Fibroblast of lung (primary cell): ENCODE measurements around the gene SGCD. TPM values are rescaled to one million over a fixed set of nuclear protein-coding genes. Genes with fewer than 3 reads are reported as not detected.

Source experiments
- DNase-seq, 2 donors: peaks; one replicate each; pipeline versions ENCODE4 v3.0.0 to v3.0.0-alpha.2; 2010; ENCODE audit warnings: low read depth in 2 of 2
- H2AFZ ChIP-seq: 2 replicates; pipeline ENCODE4 v1.5.1; 2012; ENCODE audit warnings: low read length, control low read depth, inconsistent platforms
- H3K27ac ChIP-seq: 2 replicates; pipeline ENCODE4 v1.5.1; 2011; ENCODE audit warnings: low read length, control low read depth; ENCODE audit not compliant: insufficient read depth
- H3K27me3 ChIP-seq: 2 replicates; pipeline ENCODE4 v1.5.1; 2011; ENCODE audit warnings: mild to moderate bottlenecking, low read length; ENCODE audit not compliant: control insufficient read depth, insufficient read depth
- H3K36me3 ChIP-seq: 2 replicates; pipeline ENCODE4 v1.5.1; 2011; ENCODE audit warnings: low read length; ENCODE audit not compliant: control insufficient read depth, insufficient read depth
- H3K4me1 ChIP-seq: 2 replicates; pipeline ENCODE4 v1.5.1; 2011; ENCODE audit warnings: low read length; ENCODE audit not compliant: control insufficient read depth, insufficient read depth; ENCODE audit errors: extremely low read depth
- H3K4me2 ChIP-seq: 2 replicates; pipeline ENCODE4 v1.5.1; 2011; ENCODE audit warnings: low read length, control low read depth; ENCODE audit not compliant: insufficient read depth; ENCODE audit errors: extremely low read depth
- H3K4me3 ChIP-seq, 4 experiments: fragments of 200-600 bp in 1 of 4; sonication (generic) in 1 of 4; replicated peaks in 1 of 4; 2 replicates each; pipeline ENCODE4 v1.5.1; 2011 to 2016; ENCODE audit warnings: low read length in 4 of 4, low read depth in 3 of 4, mild to moderate bottlenecking in 3 of 4, control low read depth in 2 of 4, inconsistent platforms in 1 of 4, mixed read lengths in 1 of 4; ENCODE audit not compliant: insufficient read depth in 1 of 4; ENCODE audit errors: control extremely low read depth in 1 of 4
- H3K79me2 ChIP-seq: 2 replicates; pipeline ENCODE4 v1.5.1; 2012; ENCODE audit warnings: mild to moderate bottlenecking, low read length, inconsistent platforms; ENCODE audit not compliant: control insufficient read depth, insufficient read depth
- H3K9ac ChIP-seq: 2 replicates; pipeline ENCODE4 v1.5.1; 2011; ENCODE audit warnings: mild to moderate bottlenecking, low read length, control low read depth; ENCODE audit not compliant: insufficient read depth
- H3K9me3 ChIP-seq: 2 replicates; pipeline ENCODE4 v1.5.1; 2012; ENCODE audit warnings: low read depth, low read length; ENCODE audit not compliant: control insufficient read depth, insufficient read depth
- H4K20me1 ChIP-seq: 2 replicates; pipeline ENCODE4 v1.5.1; 2011; ENCODE audit warnings: low read length; ENCODE audit not compliant: control insufficient read depth, insufficient read depth; ENCODE audit errors: extremely low read depth
- EZH2 ChIP-seq: IDR thresholded peaks from 2 replicates; pipeline ENCODE4 v1.5.1; 2012; ENCODE audit warnings: low read length, control low read depth, mild to moderate bottlenecking; ENCODE audit errors: missing control alignments
- polyA plus RNA-seq, 2 donors: library from polyadenylated mRNA; depleted of rRNA in 1 of 2; stranded (reverse) in 1 of 2; unstranded in 1 of 2; fragments of >200 nt; gene quantifications; 2 replicates each; pipeline ENCODE4 v1.2.1, GENCODE V29; 2011 to 2012; ENCODE audit warnings: missing spikeins in 1 of 2
- total RNA-seq: library from RNA; depleted of rRNA; stranded (reverse); fragments of >200 nt; gene quantifications from 2 replicates; pipeline ENCODE4 v1.2.1, GENCODE V29; 2014
- TF ChIP-seq, protein P1 (sequence below), 2 donors: IDR thresholded peaks in 1 of 2; conservative IDR thresholded peaks in 1 of 2; 1 replicate in 1 of 2; 2 replicates in 1 of 2; pipeline ENCODE4 v1.5.1; 2011 to 2012; ENCODE audit warnings: low read length in 2 of 2, control low read depth in 1 of 2, inconsistent platforms in 1 of 2, low read depth in 1 of 2, mild to moderate bottlenecking in 1 of 2

The SGCD gene
- total and polyA plus RNA-seq, 2 donors (not counting 1 experiment from before 2014, with no cell fraction given): 13.3 to 67.5 TPM

- no peak overlapping the region for H3K9ac ChIP-seq
- no peak for DNase-seq
- no peaks in the 10 kb centered on the region for H3K9me3 ChIP-seq
- no peaks in the 10 kb centered on the region for H3K36me3 ChIP-seq
- H3K79me2 ChIP-seq: no peaks in the 10 kb centered on the region
- no peaks in the 10 kb centered on the region for H4K20me1 ChIP-seq
- H3K27ac ChIP-seq: no peak overlapping the region
- TF ChIP-seq EZH2: no peak
- TF ChIP-seq, protein P1, sequence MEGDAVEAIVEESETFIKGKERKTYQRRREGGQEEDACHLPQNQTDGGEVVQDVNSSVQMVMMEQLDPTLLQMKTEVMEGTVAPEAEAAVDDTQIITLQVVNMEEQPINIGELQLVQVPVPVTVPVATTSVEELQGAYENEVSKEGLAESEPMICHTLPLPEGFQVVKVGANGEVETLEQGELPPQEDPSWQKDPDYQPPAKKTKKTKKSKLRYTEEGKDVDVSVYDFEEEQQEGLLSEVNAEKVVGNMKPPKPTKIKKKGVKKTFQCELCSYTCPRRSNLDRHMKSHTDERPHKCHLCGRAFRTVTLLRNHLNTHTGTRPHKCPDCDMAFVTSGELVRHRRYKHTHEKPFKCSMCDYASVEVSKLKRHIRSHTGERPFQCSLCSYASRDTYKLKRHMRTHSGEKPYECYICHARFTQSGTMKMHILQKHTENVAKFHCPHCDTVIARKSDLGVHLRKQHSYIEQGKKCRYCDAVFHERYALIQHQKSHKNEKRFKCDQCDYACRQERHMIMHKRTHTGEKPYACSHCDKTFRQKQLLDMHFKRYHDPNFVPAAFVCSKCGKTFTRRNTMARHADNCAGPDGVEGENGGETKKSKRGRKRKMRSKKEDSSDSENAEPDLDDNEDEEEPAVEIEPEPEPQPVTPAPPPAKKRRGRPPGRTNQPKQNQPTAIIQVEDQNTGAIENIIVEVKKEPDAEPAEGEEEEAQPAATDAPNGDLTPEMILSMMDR (conservative IDR thresholded peaks at IDR 0.05 in 1 of 2, IDR thresholded peaks at IDR 0.05 in 1 of 2; ENCODE audit: low read depth in 1 of 2, low read length in 2 of 2): no peak
- no peaks in the 10 kb centered on the region for H3K27me3 ChIP-seq
- H3K4me3 ChIP-seq: no peak overlapping the region
- peaks cover 7% of the 10 kb centered on the region for H3K4me1 ChIP-seq
- H3K4me2 ChIP-seq: no peak overlapping the region
- no peak overlapping the region for H2AFZ ChIP-seq
These were observed 82.9 kb downstream of the SGCD start for GRCh38 chr5:156409834-156410233.

- H3K27ac ChIP-seq: no peak overlapping the region
These were observed 84.2 kb downstream of the SGCD start for GRCh38 chr5:156411185-156411613.

DNA sequence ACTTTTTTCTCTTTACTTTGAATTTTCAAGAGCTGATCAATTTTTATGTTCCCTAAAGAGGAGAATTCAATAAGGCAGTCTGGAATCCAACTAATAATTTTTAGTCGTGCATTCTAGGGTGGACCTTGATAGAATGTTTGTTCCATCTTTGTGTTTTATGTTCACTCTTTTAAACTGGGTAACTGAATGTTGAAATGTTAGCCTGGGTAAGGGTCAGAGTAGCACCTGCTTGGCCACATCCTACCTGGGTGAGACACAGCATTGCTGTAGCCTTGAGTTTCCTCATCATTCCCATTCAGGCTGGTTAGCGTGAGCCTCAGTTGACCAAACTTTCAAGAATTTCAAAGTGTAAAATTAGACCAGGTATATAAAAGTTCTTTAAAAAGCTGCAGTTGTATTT lies 85.0 kb downstream of the SGCD start:
- Histone ChIP-seq H3K4me2 (no peak overlapping the region), H3K27ac (no peak overlapping the region)

More at GRCh38 chr5:156411185-156411613, 84.2 kb downstream of the SGCD start:
- TF ChIP-seq, protein P1 (conservative IDR thresholded peaks at IDR 0.05 in 1 of 2, IDR thresholded peaks at IDR 0.05 in 1 of 2; ENCODE audit: low read depth in 1 of 2, low read length in 2 of 2): no peak
- no peak for TF ChIP-seq EZH2
- Histone ChIP-seq H3K4me3 (peak overlapping the region in 2 of 4 experiments; percentile 8 to 23), H3K27me3 (no peaks in the 10 kb centered on the region), H3K9ac (no peak overlapping the region), H2AFZ (peak overlapping the region; percentile 2), H4K20me1 (no peaks in the 10 kb centered on the region), H3K36me3 (no peaks in the 10 kb centered on the region), H3K9me3 (no peaks in the 10 kb centered on the region), H3K4me1 (peaks cover 7% of the 10 kb centered on the region), H3K79me2 (no peaks in the 10 kb centered on the region), H3K4me2 (peak overlapping the region; percentile 65)
- peak; percentile 65 to 86 for DNase-seq

More for the DNA sequence above, 85.0 kb downstream of the SGCD start:
- no peaks in the 10 kb centered on the region for H4K20me1 ChIP-seq
- no peak overlapping the region for H2AFZ ChIP-seq
- peaks cover 7% of the 10 kb centered on the region for H3K4me1 ChIP-seq
- H3K36me3 ChIP-seq: no peaks in the 10 kb centered on the region
- no peak overlapping the region for H3K4me3 ChIP-seq
- H3K9me3 ChIP-seq: no peaks in the 10 kb centered on the region
- no peaks in the 10 kb centered on the region for H3K79me2 ChIP-seq
- DNase-seq: no peak
- no peak overlapping the region for H3K9ac ChIP-seq
- no peaks in the 10 kb centered on the region for H3K27me3 ChIP-seq
- TF ChIP-seq, protein P1 (conservative IDR thresholded peaks at IDR 0.05 in 1 of 2, IDR thresholded peaks at IDR 0.05 in 1 of 2; ENCODE audit: low read depth in 1 of 2, low read length in 2 of 2): no peak
- TF ChIP-seq EZH2: no peak
